Ectodermal cell (in vitro differentiated cells): ENCODE measurements around the gene MTMR12.
"Not testable (repeated sequence)": the region's sequence is repeated elsewhere in the genome, so short reads cannot be mapped to it uniquely, and the experiment has no call there.

Source experiments
- H3K27ac ChIP-seq: 2 replicates; pipeline ENCODE4 v1.7.0; 2013; ENCODE audit warnings: mild to moderate bottlenecking, low read depth, low read length; ENCODE audit not compliant: insufficient read depth, poor library complexity, severe bottlenecking
- H3K27me3 ChIP-seq: 2 replicates; pipeline ENCODE4 v1.7.0; 2013; ENCODE audit warnings: mild to moderate bottlenecking, low read length; ENCODE audit not compliant: insufficient read depth, control insufficient read depth, poor library complexity, severe bottlenecking
- H3K36me3 ChIP-seq: one replicate; pipeline ENCODE4 v1.7.0; 2013; ENCODE audit warnings: low read length; ENCODE audit not compliant: control insufficient read depth, insufficient read depth
- H3K4me1 ChIP-seq: one replicate; pipeline ENCODE4 v1.7.0; 2013; ENCODE audit warnings: low read length; ENCODE audit not compliant: control insufficient read depth, insufficient read depth
- H3K4me3 ChIP-seq: 2 replicates; pipeline ENCODE4 v1.7.0; 2013; ENCODE audit warnings: low read depth, low read length, control low read depth; ENCODE audit not compliant: insufficient read depth
- H3K9me3 ChIP-seq: 2 replicates; pipeline ENCODE4 v1.7.0; 2013; ENCODE audit warnings: mild to moderate bottlenecking, low read length, moderate library complexity; ENCODE audit not compliant: control insufficient read depth
- WGBS, 2 experiments: methylation state at CpG; one replicate each; pipeline ENCODE4 v1.1.7; 2013; ENCODE audit warnings: missing lambda C conversion rate in 2 of 2; 5-methylcytosine and 5-hydroxymethylcytosine counted together

Gene MTMR12

DNA sequence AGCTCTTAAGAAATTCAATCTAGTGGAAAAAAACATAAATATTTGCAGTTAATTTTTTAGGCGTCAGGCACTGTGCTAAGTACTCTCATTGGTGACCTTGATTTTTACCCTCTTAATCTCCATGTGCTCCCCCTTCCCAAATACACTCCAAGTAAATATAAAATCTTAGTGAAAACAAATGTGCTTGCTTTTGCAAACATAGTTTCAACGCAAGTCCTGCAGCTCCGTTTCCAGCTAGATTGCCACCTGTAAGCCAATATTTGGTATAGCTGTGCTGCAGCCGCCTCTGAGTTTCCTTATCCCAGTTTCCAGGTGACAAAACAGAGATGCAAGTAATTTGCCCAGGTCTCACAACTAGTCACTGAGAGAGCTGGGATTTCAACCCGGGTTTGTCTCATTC lies 1.9 kb upstream of the MTMR12 start:
- 93 to 97% methylated on average over 4 to 5 of the region's 5 CpGs for WGBS, 2 experiments
- Histone ChIP-seq H3K27me3 (no peaks in the 10 kb centered on the region), H3K4me1 (no peaks in the 10 kb centered on the region)

DNA sequence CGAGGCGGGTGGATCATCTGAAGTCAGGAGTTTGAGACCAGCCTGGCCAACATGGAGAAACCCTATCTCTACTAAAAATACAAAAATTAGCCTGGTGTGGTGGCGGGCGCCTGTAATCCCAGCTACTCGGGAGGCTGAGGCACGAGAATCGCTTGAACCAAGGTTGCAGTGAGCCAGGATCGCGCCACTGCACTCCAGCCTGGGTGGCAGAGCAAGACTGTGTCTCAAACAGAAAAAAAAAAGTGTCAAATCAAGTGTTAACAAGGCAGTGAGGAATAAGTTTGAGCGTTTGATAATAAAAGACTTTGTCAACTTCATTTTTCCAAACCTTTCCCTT lies 1.4 kb upstream of the MTMR12 start:
- H3K27ac ChIP-seq, H3K4me3 ChIP-seq, H3K27me3 ChIP-seq, H3K9me3 ChIP-seq, H3K4me1 ChIP-seq, H3K36me3 ChIP-seq: not testable (repeated sequence)
- WGBS, 2 experiments, result 89 to 93% methylated on average over 9 to 10 of the region's 10 CpGs

More for the DNA sequence above, 1.9 kb upstream of the MTMR12 start:
- no peak overlapping the region for H3K4me3 ChIP-seq
- H3K27ac ChIP-seq, result no peak overlapping the region
- no peaks in the 10 kb centered on the region for H3K36me3 ChIP-seq
- no peaks in the 10 kb centered on the region for H3K9me3 ChIP-seq

DNA sequence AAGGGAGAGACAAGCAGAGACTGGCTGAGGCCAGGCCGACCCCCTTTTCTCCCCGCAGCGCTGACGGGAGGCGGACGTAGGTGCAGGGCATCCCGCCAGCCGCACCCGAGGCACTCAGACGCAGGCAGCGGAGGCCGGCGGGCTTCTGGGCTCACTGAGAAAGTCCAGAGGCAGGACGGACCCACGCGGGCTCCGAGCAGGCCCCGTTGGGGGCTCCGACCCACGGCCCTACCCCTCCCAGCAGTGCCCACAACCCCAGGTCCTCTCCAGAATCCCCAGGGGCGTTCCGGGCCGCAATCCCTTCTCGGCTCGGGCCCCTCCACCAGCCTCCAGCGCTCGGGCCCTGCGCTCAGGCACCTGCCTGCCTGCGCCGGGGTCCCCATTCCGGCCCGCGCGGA lies 543 bp downstream of the MTMR12 start:
- no peaks in the 10 kb centered on the region for H3K4me1 ChIP-seq
- H3K4me3 ChIP-seq, result peak overlapping the region; percentile 90
- peak overlapping the region; percentile 56 for H3K27ac ChIP-seq
- no peaks in the 10 kb centered on the region for H3K9me3 ChIP-seq
- H3K36me3 ChIP-seq, result no peaks in the 10 kb centered on the region
- H3K27me3 ChIP-seq, result no peaks in the 10 kb centered on the region
- WGBS, 2 experiments, result 0 to 1% methylated on average over 34 of the region's 34 CpGs

DNA sequence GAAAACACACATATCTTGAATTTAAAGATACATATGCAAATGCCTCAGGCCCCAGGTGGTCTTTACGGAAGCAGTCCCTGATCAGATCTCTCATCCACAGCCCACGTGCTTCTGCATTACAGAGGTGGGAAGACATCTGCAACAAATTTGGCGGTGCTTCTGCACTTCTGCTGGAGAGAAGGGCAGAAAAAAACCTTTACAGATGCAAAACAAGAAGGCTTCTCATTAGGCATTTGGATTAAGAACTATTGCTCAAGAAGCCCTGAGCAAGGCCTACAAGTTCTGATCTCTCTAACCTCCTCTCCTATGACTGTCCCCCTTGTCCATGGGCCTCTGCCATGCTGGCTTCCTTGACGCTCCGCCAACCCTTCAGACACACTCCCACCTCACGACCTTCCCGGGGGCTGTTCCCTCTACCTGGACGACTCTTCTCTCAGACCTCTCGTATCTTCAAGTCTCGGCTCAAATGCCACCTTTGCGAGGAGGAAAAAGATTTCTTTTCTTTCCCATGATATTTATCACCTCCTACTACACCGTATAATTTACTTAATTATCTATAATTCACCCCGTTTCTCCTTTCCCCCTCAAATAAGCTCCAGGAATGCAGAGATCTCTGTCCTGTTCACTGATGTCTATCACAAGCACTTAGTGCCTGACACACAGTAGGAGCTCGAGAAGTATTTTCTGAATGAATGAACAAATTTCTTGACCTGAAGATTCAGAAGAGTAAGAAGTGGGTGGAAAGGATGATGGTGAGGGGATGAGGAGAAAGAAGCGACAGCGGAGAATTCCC lies 1.1 kb downstream of the MTMR12 start:
- H3K36me3 ChIP-seq, result no peaks in the 10 kb centered on the region
- no peaks in the 10 kb centered on the region for H3K9me3 ChIP-seq
- peak overlapping the region; percentile 90 for H3K4me3 ChIP-seq
- no peaks in the 10 kb centered on the region for H3K4me1 ChIP-seq
- no peaks in the 10 kb centered on the region for H3K27me3 ChIP-seq
- H3K27ac ChIP-seq, result no peak overlapping the region
- 17 to 22% methylated on average over 16 of the region's 16 CpGs for WGBS, 2 experiments

DNA sequence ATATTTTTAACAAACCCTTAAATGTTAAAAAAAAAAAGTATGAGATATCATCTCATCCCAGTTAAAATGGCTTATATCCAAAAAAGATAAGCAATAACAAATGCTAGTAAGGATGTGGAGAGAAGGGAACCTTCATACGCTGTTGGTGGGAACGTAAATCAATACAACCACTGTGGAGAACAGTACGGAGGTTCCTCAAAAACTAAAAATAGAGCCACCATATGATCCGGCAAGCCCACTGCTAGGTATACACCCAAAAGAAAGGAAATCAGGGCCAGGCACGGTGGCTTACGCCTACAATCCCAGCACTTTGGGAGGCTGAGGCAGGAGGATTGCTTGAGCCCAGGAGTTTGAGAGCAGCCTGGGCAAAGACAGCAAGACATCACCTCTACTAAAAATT lies 3.0 kb downstream of the MTMR12 start:
- Histone ChIP-seq H3K4me3 (no peak overlapping the region), H3K4me1 (no peaks in the 10 kb centered on the region), H3K36me3 (no peaks in the 10 kb centered on the region), H3K27me3 (no peaks in the 10 kb centered on the region), H3K27ac (no peak overlapping the region), H3K9me3 (no peaks in the 10 kb centered on the region)
- WGBS, 2 experiments, result 88 to 95% methylated on average over 6 of the region's 6 CpGs

DNA sequence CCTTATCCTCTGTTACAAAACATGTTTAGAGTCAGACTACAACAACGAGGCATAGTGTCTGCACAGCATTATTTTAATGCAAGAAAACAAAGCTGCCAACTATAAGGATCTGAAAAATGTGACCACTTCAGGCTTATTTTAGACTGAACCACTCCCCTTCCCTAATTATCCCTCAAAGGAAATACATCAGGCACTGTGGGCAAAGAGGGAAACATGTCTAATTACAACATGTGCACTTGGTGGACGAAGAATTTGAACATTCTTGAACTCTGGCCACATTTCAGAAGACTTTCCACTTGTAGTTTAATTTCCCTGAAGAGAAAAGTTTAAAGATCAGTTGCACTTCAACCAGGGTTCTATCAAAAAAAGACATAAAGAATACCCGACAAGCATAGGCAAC lies 3.8 kb downstream of the MTMR12 start:
- Histone ChIP-seq H3K4me3 (no peak overlapping the region), H3K4me1 (no peaks in the 10 kb centered on the region), H3K9me3 (no peaks in the 10 kb centered on the region), H3K27me3 (no peaks in the 10 kb centered on the region), H3K36me3 (no peaks in the 10 kb centered on the region), H3K27ac (no peak overlapping the region)
- WGBS, 2 experiments, result 92 to 93% methylated on average over 3 of the region's 3 CpGs

DNA sequence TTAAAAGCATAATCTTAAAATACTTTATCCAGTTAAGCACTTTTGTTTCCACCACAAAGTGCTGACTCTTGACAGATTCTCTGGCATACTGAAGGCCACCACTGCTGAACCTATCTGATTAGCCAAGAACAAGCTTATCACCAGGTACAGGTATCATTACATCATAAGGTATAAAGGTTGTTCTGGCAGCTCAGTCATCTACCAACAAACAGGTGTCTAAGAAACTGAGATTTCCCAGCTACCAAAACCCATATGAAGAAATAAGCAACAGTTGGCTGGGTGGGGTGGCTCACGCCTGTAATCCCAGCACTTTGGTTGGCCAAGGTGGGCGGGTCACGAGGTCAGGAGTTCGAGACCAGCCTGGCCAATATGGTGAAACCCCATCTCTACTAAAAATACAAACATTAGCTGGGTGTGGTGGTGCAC lies 5.0 kb downstream of the MTMR12 start:
- Histone ChIP-seq H3K4me1 (no peaks in the 10 kb centered on the region), H3K27ac (no peak overlapping the region), H3K36me3 (no peaks in the 10 kb centered on the region), H3K4me3 (no peak overlapping the region), H3K27me3 (no peaks in the 10 kb centered on the region), H3K9me3 (no peaks in the 10 kb centered on the region)
- WGBS, 2 experiments, result 91 to 92% methylated on average over 4 of the region's 4 CpGs

DNA sequence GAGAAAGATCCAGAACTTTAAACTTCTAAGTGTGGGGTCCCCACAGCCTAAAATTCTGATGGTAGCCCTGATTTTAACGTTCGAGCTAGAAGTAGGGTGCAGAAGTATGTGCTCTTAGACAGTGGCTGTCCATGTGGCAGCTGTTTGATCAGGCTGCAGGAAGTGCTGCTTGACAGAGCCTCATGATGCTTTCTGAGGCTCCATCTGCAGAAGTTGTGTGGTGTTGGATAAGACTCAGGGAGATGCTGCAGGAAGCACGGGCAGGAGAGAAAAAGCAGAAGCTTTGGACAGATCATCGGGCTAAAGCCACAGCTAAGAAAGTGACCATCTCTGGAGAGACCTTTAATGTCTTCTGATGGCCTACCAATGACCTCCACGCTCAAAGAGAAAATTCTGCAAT lies 8.1 kb downstream of the MTMR12 start:
- Histone ChIP-seq H3K9me3 (no peaks in the 10 kb centered on the region), H3K27me3 (no peaks in the 10 kb centered on the region), H3K4me1 (no peaks in the 10 kb centered on the region), H3K4me3 (no peak overlapping the region), H3K27ac (no peak overlapping the region), H3K36me3 (no peaks in the 10 kb centered on the region)
- WGBS, 2 experiments, result 94% methylated on average over 5 of the region's 5 CpGs

DNA sequence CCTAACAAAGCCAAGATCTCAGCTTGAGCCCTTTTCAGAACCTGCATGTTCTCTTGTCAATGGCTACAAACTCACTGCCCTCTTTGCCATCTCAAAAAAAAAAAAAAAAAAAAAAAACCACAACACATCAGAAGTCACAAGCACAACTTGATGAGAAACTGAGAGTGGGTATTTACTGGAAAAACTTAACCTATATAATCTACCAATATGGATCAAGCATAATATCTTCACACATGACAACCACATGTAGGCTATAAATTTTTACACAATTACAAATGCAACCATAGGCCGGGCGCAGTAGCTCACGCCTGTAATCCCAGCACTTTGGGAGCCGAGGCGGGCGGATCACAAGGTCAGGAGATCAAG lies 9.0 kb downstream of the MTMR12 start:
- Histone ChIP-seq H3K27me3 (no peaks in the 10 kb centered on the region), H3K9me3 (no peaks in the 10 kb centered on the region), H3K4me3 (no peak overlapping the region), H3K36me3 (no peaks in the 10 kb centered on the region), H3K27ac (no peak overlapping the region), H3K4me1 (no peaks in the 10 kb centered on the region)
- WGBS, 2 experiments, result 96 to 97% methylated on average over 6 of the region's 6 CpGs

DNA sequence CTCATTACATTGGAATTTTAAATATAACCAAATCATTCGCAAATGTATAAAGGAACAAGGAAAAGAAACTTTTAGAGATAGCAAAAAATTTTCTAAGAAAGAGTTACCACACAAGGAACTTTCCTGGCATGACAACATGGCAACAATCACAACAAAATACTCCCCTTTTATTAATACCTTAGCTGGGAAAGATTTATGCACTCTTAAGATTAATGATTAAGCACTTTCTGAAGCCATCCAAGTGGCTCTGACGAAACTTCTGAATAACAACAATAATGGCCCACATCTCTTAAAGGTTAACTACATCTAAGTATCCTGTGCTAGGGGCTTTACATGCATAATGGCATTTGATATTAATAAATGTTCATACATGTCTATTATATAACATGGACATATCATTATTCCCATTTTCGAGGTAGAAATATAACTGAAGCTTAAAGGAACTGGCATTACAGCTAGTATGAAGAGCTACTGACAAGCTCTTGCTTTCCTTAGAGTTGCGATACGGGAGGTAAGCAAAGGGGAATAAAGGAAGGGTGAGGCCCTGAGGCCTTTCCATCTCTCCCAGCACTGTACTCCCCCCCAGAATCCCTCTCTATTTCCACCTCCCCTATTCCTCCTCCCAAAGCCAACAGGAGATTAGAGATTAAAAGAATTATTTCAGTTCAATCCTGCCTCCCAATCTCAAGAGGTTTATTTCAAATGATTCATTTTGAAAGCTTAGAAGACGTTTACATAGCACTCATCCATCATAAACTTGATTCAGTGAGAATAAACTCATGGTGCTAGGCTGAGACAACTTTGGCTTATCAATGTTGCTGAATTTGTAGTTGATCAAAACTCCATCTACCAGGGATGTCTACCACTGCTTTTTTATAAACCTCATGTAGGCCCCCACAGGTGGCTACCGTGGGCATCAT lies 9.6 kb downstream of the MTMR12 start:
- Histone ChIP-seq H3K27ac (no peak overlapping the region), H3K4me3 (no peak overlapping the region), H3K36me3 (no peaks in the 10 kb centered on the region), H3K4me1 (peaks cover 3% of the 10 kb centered on the region), H3K27me3 (no peaks in the 10 kb centered on the region), H3K9me3 (no peaks in the 10 kb centered on the region)
- 72 to 80% methylated on average over 6 to 7 of the region's 7 CpGs for WGBS, 2 experiments
